MM.1S (cell line): ENCODE results near the gene CPNE1.

Experiments
- DNase-seq: peaks from one replicate; pipeline ENCODE4 v3.0.0-alpha.2; 2015
- H2AFZ ChIP-seq: fragments of 300-600 bp; sonication (generic); 2 replicates; pipeline ENCODE4 v1.6.0; 2016; ENCODE audit warnings: antibody characterized with exemption, low read length
- H3F3A ChIP-seq: fragments of 300-600 bp; sonication (generic); 2 replicates; pipeline ENCODE4 v1.6.1; 2016; ENCODE audit warnings: mild to moderate bottlenecking, antibody characterized with exemption, low read length, moderate library complexity, mixed read lengths; ENCODE audit not compliant: insufficient read depth
- H3K27ac ChIP-seq: fragments of 300-600 bp; sonication (generic); 2 replicates; pipeline ENCODE4 v1.5.1; 2016; ENCODE audit warnings: mild to moderate bottlenecking, low read length
- H3K27me3 ChIP-seq: fragments of 300-600 bp; sonication (generic); replicated peaks from 2 replicates; pipeline ENCODE4 v1.6.0; 2016; ENCODE audit warnings: low read length; ENCODE audit not compliant: insufficient read depth
- H3K36me3 ChIP-seq: fragments of 300-600 bp; sonication (generic); replicated peaks from 2 replicates; pipeline ENCODE4 v1.6.1; 2016; ENCODE audit warnings: mild to moderate bottlenecking, low read length, mixed read lengths; ENCODE audit not compliant: insufficient read depth
- H3K4me1 ChIP-seq: fragments of 300-600 bp; sonication (generic); 2 replicates; pipeline ENCODE4 v1.6.1; 2016; ENCODE audit warnings: low read length, mixed read lengths
- H3K4me2 ChIP-seq: fragments of 300-600 bp; sonication (generic); 2 replicates; pipeline ENCODE4 v1.6.0; 2016; ENCODE audit warnings: low read depth, low read length
- H3K4me3 ChIP-seq: fragments of 300-600 bp; sonication (generic); 2 replicates; pipeline ENCODE4 v1.5.1; 2016; ENCODE audit warnings: low read length, mixed read lengths
- H3K79me2 ChIP-seq: fragments of 300-600 bp; sonication (generic); 2 replicates; pipeline ENCODE4 v1.6.1; 2016; ENCODE audit warnings: mixed run types, low read length, mixed read lengths
- H3K9ac ChIP-seq: fragments of 300-600 bp; sonication (generic); 2 replicates; pipeline ENCODE4 v1.6.1; 2016; ENCODE audit warnings: low read length, mixed read lengths
- H3K9me2 ChIP-seq: fragments of 300-600 bp; sonication (generic); replicated peaks from 2 replicates; pipeline ENCODE4 v1.6.1; 2016; ENCODE audit warnings: mild to moderate bottlenecking, low read length, mixed read lengths; ENCODE audit not compliant: insufficient read depth
- H3K9me3 ChIP-seq: fragments of 300-600 bp; sonication (generic); replicated peaks from 2 replicates; pipeline ENCODE4 v1.6.1; 2016; ENCODE audit warnings: mild to moderate bottlenecking, low read length, mixed read lengths; ENCODE audit not compliant: insufficient read depth
- H4K20me1 ChIP-seq: fragments of 300-600 bp; sonication (generic); 2 replicates; pipeline ENCODE4 v1.6.1; 2016; ENCODE audit warnings: mild to moderate bottlenecking, low read length, moderate library complexity, mixed read lengths; ENCODE audit not compliant: insufficient read depth
- CTCF ChIP-seq: fragments of 300-600 bp; sonication (generic); IDR thresholded peaks from 2 replicates; pipeline ENCODE4 v1.5.1; 2016; ENCODE audit warnings: antibody characterized with exemption, low read length, mixed read lengths
- EZH2 ChIP-seq: fragments of 300-600 bp; sonication (generic); optimal IDR thresholded peaks from 2 replicates; pipeline ENCODE3; 2017; ENCODE audit warnings: low read depth, mild to moderate bottlenecking, antibody characterized with exemption, low read length, mixed read lengths
- EZH2phosphoT487 ChIP-seq: fragments of 300-600 bp; sonication (generic); IDR thresholded peaks from 2 replicates; pipeline ENCODE4 v1.6.1; 2018; ENCODE audit warnings: antibody characterized with exemption, low read length

The CPNE1 gene

GRCh38 chr20:35595901-35596300, 68.8 kb downstream of the CPNE1 start:
- Histone ChIP-seq H3K27ac (no peak overlapping the region), H3K9me2 (no peaks in the 10 kb centered on the region), H3K4me3 (no peak overlapping the region), H3K79me2 (no peaks in the 10 kb centered on the region), H3K9ac (no peak overlapping the region), H2AFZ (no peak overlapping the region), H3K4me1 (peaks cover under 1% of the 10 kb centered on the region; the same call in 1 of the 2 replicates), H3K9me3 (no peaks in the 10 kb centered on the region), H3K36me3 (no peaks in the 10 kb centered on the region), H3F3A (no peaks in the 10 kb centered on the region), H3K4me2 (no peak overlapping the region), H4K20me1 (no peaks in the 10 kb centered on the region), H3K27me3 (peaks cover 3% of the 10 kb centered on the region)
- DNase-seq = no peak
- TF ChIP-seq EZH2 (no peak), EZH2phosphoT487 (no peak), CTCF (no peak)

- no peak overlapping the region for H3K4me2 ChIP-seq
- no peak overlapping the region for H3K9ac ChIP-seq
- no peak overlapping the region for H3K4me3 ChIP-seq
- no peaks in the 10 kb centered on the region for H3K79me2 ChIP-seq
- H4K20me1 ChIP-seq = no peaks in the 10 kb centered on the region
- H3K9me2 ChIP-seq = no peaks in the 10 kb centered on the region
- no peaks in the 10 kb centered on the region for H3K9me3 ChIP-seq
- H3K27me3 ChIP-seq = no peaks in the 10 kb centered on the region
- H3K36me3 ChIP-seq = no peaks in the 10 kb centered on the region
- H2AFZ ChIP-seq = no peak overlapping the region
- TF ChIP-seq EZH2 (no peak), EZH2phosphoT487 (no peak), CTCF (no peak)
- no peak overlapping the region for H3K27ac ChIP-seq
- no peaks in the 10 kb centered on the region for H3K4me1 ChIP-seq
- DNase-seq = no peak
- H3F3A ChIP-seq = no peaks in the 10 kb centered on the region
Measured at GRCh38 chr20:35595456-35595855, 69.2 kb downstream of the CPNE1 start.

GRCh38 chr20:35592339-35592974, 72.2 kb downstream of the CPNE1 start:
- TF ChIP-seq EZH2 (no peak), CTCF (no peak), EZH2phosphoT487 (no peak)
- Histone ChIP-seq H3K9me3 (no peaks in the 10 kb centered on the region), H3K4me2 (no peak overlapping the region), H3K27me3 (no peaks in the 10 kb centered on the region), H3K36me3 (no peaks in the 10 kb centered on the region), H3K4me3 (no peak overlapping the region), H3K9ac (no peak overlapping the region), H3K9me2 (no peaks in the 10 kb centered on the region), H3K79me2 (no peaks in the 10 kb centered on the region), H4K20me1 (no peaks in the 10 kb centered on the region), H3K27ac (no peak overlapping the region), H2AFZ (no peak overlapping the region), H3F3A (no peaks in the 10 kb centered on the region), H3K4me1 (no peaks in the 10 kb centered on the region)
- DNase-seq = no peak
